GM20000 (cell line): ENCODE measurements around the gene PACRG.

Experiments used
- DNase-seq: peaks from one replicate; pipeline ENCODE4 v3.0.0; 2012; ENCODE audit warnings: low spot score
- CTCF ChIP-seq: IDR thresholded peaks from 2 replicates; pipeline ENCODE4 v1.5.1; 2012; ENCODE audit warnings: mild to moderate bottlenecking, control low read depth; ENCODE audit errors: extremely low read depth, missing control alignments

PACRG gene

GRCh38 chr6:163080228-163080627 is 352.5 kb downstream of the PACRG start:
- no peak for DNase-seq
- TF ChIP-seq CTCF = no peak

- DNase-seq = no peak
- no peak for TF ChIP-seq CTCF
Measured at GRCh38 chr6:163083141-163083540, 355.4 kb downstream of the PACRG start.

GRCh38 chr6:163085426-163085825 is 357.7 kb downstream of the PACRG start:
- TF ChIP-seq CTCF = no peak
- no peak for DNase-seq

- no peak for DNase-seq
- TF ChIP-seq CTCF = no peak
Measured at GRCh38 chr6:163085861-163086623, 358.3 kb downstream of the PACRG start.

- no peak for TF ChIP-seq CTCF
- DNase-seq = no peak
Measured at GRCh38 chr6:163086624-163086920, 358.8 kb downstream of the PACRG start.

GRCh38 chr6:163087981-163088380 is 360.2 kb downstream of the PACRG start:
- TF ChIP-seq CTCF = no peak
- DNase-seq = no peak

GRCh38 chr6:163092876-163093275 is 365.1 kb downstream of the PACRG start:
- DNase-seq = no peak
- TF ChIP-seq CTCF = no peak
